Neutrophil (primary cell): Measurements from ENCODE around the gene MAP2K1.

Source experiments
- H3K27ac ChIP-seq: fragments of 200-600 bp; sonication (generic); 2 replicates; pipeline ENCODE4 v1.5.1; 2016; ENCODE audit warnings: mild to moderate bottlenecking, moderate library complexity
- H3K27me3 ChIP-seq: fragments of 200-600 bp; sonication (generic); 2 replicates; pipeline ENCODE4 v1.6.0; 2016; ENCODE audit warnings: mild to moderate bottlenecking
- H3K36me3 ChIP-seq: fragments of 200-600 bp; sonication (generic); 2 replicates; pipeline ENCODE4 v1.5.1; 2017
- H3K4me1 ChIP-seq, 2 experiments: fragments of 200-600 bp in 1 of 2; sonication (generic) in 1 of 2; 1 replicate in 1 of 2; 2 replicates in 1 of 2; pipeline versions ENCODE4 v1.5.1 to v1.6.1; 2013 to 2016; ENCODE audit warnings: low read depth in 1 of 2, low read length in 1 of 2, mild to moderate bottlenecking in 1 of 2, moderate library complexity in 1 of 2; ENCODE audit not compliant: control insufficient read depth in 1 of 2, insufficient read depth in 1 of 2
- H3K4me3 ChIP-seq, 2 experiments: fragments of 200-600 bp in 1 of 2; sonication (generic) in 1 of 2; 1 replicate in 1 of 2; 2 replicates in 1 of 2; pipeline ENCODE4 v1.5.1; 2013 to 2016; ENCODE audit warnings: low read depth in 1 of 2, low read length in 1 of 2, mild to moderate bottlenecking in 1 of 2, moderate library complexity in 1 of 2
- H3K9me3 ChIP-seq: fragments of 200-600 bp; sonication (generic); 2 replicates; pipeline ENCODE4 v1.5.1; 2016
- TF ChIP-seq, protein P1 (sequence below): fragments of 200-600 bp; sonication (generic); IDR thresholded peaks from 2 replicates; pipeline ENCODE4 v1.5.1; 2016; ENCODE audit warnings: antibody characterized with exemption

The MAP2K1 gene

GRCh38 chr15:66535056-66535455 lies 148.3 kb downstream of the MAP2K1 start:
- H3K4me3 ChIP-seq: no peak overlapping the region
- no peak overlapping the region for H3K27ac ChIP-seq
- H3K4me1 ChIP-seq: no peaks in the 10 kb centered on the region
- TF ChIP-seq, protein P1, sequence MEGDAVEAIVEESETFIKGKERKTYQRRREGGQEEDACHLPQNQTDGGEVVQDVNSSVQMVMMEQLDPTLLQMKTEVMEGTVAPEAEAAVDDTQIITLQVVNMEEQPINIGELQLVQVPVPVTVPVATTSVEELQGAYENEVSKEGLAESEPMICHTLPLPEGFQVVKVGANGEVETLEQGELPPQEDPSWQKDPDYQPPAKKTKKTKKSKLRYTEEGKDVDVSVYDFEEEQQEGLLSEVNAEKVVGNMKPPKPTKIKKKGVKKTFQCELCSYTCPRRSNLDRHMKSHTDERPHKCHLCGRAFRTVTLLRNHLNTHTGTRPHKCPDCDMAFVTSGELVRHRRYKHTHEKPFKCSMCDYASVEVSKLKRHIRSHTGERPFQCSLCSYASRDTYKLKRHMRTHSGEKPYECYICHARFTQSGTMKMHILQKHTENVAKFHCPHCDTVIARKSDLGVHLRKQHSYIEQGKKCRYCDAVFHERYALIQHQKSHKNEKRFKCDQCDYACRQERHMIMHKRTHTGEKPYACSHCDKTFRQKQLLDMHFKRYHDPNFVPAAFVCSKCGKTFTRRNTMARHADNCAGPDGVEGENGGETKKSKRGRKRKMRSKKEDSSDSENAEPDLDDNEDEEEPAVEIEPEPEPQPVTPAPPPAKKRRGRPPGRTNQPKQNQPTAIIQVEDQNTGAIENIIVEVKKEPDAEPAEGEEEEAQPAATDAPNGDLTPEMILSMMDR: no peak
- peaks cover 41% of the 10 kb centered on the region for H3K36me3 ChIP-seq
- no peaks in the 10 kb centered on the region for H3K27me3 ChIP-seq
- no peaks in the 10 kb centered on the region for H3K9me3 ChIP-seq
